ENCODE measurements around the gene TLE1.
"Not testable (repeated sequence)": the region's sequence is repeated elsewhere in the genome, so short reads cannot be mapped to it uniquely, and the experiment has no call there.

The TLE1 gene

DNA sequence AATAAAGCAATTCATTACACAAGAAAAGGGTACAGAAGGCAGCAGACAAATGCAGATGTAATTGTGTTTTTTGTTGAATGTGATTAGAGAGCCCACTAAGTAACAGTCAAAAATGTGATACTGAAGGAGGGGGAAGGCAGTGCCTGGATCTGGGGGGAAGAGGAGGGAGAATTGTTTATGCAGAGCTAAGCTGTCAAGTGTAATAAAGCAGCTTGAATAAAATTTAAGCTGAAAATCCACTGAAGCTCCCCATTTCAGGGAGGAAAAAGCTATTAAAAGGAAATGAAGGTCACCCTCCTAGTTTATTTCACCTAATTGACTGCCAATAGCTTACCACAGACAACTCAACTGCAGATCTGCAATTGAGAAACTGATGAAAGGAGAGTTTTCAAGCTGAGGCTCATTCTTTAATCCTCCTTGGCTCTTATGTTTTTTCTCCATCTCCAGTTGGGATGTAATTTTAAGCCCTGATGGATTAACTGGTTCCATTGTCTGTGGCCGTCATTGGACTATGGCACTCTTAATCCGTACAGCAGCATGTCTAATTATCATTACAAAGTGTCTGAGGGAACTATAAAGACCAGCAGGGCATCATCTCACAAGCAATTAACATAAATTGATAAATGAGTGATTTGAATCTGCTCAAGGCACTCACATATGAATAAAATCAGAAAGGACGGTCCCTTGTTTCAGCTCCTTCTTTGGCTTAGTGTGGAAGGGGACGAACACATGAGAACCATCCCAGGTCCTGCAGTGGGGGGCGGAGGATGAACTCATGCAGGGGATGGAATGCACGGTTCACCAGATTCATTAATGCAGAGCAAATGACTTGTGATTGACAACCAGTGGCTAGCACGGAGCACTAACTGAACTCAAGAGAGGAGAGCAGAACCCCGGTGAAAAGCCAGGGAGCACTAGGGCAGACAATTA, 38.5 kb downstream of the TLE1 start:
- no peaks in the 10 kb centered on the region for H3K9me3 ChIP-seq (ENCODE audit: insufficient read depth, low read depth, low read length)
- peaks cover 52% of the 10 kb centered on the region for H3K36me3 ChIP-seq (ENCODE audit: insufficient read depth, low read length)
- H3K9ac ChIP-seq (ENCODE audit: low read depth, low read length) = no peak overlapping the region
- no peak overlapping the region for H3K4me3 ChIP-seq (ENCODE audit: low read length)
- H3K27ac ChIP-seq (ENCODE audit: low read depth, low read length) = no peak overlapping the region; the same call in 1 of the 2 replicates
- peaks cover 76% of the 10 kb centered on the region for H3K4me1 ChIP-seq (ENCODE audit: insufficient read depth, low read length)
- no peaks in the 10 kb centered on the region for H3K27me3 ChIP-seq (ENCODE audit: insufficient read depth, low read length)
- WGBS = 68% methylated on average over 8 of the region's 8 CpGs

GRCh38 chr9:81649475-81650240, 39.7 kb downstream of the TLE1 start:
- H3K4me1 ChIP-seq (ENCODE audit: insufficient read depth, low read length) = peaks cover 77% of the 10 kb centered on the region
- no peaks in the 10 kb centered on the region for H3K9me3 ChIP-seq (ENCODE audit: insufficient read depth, low read depth, low read length)
- H3K27me3 ChIP-seq (ENCODE audit: insufficient read depth, low read length) = no peaks in the 10 kb centered on the region
- H3K9ac ChIP-seq (ENCODE audit: low read depth, low read length) = no peak overlapping the region
- H3K27ac ChIP-seq (ENCODE audit: low read depth, low read length) = peak overlapping the region; percentile 21; the same call in 1 of the 2 replicates
- peaks cover 52% of the 10 kb centered on the region for H3K36me3 ChIP-seq (ENCODE audit: insufficient read depth, low read length)
- WGBS = 56% methylated on average over 13 of the region's 13 CpGs
- H3K4me3 ChIP-seq (ENCODE audit: low read length) = no peak overlapping the region

DNA sequence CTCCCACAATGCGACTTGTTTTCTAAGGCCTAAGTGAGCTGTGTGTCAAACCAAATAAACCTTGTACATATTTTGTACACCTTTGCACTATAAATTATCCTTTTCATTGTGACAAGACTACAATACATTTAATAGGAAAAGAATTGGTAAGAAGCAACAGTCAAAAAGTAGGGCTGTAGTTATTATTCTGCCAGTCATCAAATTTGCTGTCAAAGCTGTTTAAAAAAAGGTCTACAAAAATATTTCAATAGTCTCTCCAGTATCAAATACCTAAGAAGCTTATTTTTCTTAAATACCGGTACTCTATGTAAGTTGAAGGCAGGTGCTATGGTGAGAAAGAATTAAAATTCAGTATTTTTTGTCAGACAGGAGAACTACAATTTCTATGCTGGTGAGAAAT, 40.5 kb downstream of the TLE1 start:
- H3K9me3 ChIP-seq (ENCODE audit: insufficient read depth, low read depth, low read length) = no peaks in the 10 kb centered on the region
- H3K27me3 ChIP-seq (ENCODE audit: insufficient read depth, low read length) = no peaks in the 10 kb centered on the region
- H3K36me3 ChIP-seq (ENCODE audit: insufficient read depth, low read length) = peaks cover 53% of the 10 kb centered on the region
- peaks cover 75% of the 10 kb centered on the region for H3K4me1 ChIP-seq (ENCODE audit: insufficient read depth, low read length)
- no peak overlapping the region for H3K9ac ChIP-seq (ENCODE audit: low read depth, low read length)
- 85% methylated on average over 1 of the region's 2 CpGs for WGBS
- H3K4me3 ChIP-seq (ENCODE audit: low read length) = no peak overlapping the region
- peak overlapping the region; percentile 21; the same call in 1 of the 2 replicates for H3K27ac ChIP-seq (ENCODE audit: low read depth, low read length)

DNA sequence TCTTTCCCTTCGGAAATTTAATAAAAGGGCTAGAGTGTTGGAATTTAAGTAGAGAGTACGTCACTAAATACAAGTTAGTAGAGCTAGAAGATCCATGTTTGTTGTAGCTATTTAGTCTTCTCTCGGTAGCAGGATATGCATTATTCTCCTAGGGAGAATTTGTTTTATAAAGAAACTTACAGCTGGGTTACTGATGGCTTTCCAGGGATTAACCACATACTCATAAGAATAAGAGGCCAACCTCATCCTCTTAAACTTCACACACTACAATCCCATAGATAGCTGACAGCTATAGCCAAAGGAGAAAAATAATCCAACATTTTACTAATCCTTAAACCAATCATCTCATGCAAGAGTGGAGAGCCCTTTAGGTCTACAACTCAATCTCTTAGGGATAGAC, 43.0 kb downstream of the TLE1 start:
- 46% methylated on average over 3 of the region's 3 CpGs for WGBS
- H3K27me3 ChIP-seq (ENCODE audit: insufficient read depth, low read length) = no peaks in the 10 kb centered on the region
- H3K4me1 ChIP-seq (ENCODE audit: insufficient read depth, low read length) = peaks cover 56% of the 10 kb centered on the region
- H3K9me3 ChIP-seq (ENCODE audit: insufficient read depth, low read depth, low read length) = no peaks in the 10 kb centered on the region
- no peak overlapping the region for H3K4me3 ChIP-seq (ENCODE audit: low read length)
- H3K27ac ChIP-seq (ENCODE audit: low read depth, low read length) = peak overlapping the region; percentile 34; the same call in 1 of the 2 replicates
- H3K36me3 ChIP-seq (ENCODE audit: insufficient read depth, low read length) = peaks cover 39% of the 10 kb centered on the region
- H3K9ac ChIP-seq (ENCODE audit: low read depth, low read length) = no peak overlapping the region

GRCh38 chr9:81644513-81644912, 44.8 kb downstream of the TLE1 start:
- peaks cover 29% of the 10 kb centered on the region for H3K36me3 ChIP-seq (ENCODE audit: insufficient read depth, low read length)
- peaks cover 49% of the 10 kb centered on the region for H3K4me1 ChIP-seq (ENCODE audit: insufficient read depth, low read length)
- WGBS = 76% methylated on average over 6 of the region's 6 CpGs

DNA sequence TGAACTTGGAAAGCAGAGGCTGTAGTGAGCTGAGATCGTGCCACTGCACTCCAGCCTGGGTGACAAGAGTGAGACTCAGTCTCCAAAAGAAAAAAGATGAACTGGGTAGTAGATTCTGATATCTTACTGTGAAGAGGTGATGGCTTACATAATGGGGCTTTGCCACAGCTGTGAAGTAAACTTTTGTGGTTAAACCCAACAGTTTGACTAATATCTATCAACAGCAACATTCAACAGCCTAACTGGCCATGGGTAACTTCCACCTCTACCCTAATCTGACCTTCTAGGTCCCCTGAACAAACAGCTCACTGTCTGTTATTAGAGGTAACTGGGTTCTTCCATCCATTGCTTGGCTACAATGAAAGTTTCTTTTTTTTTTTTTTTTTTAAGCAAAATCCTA, 52.1 kb downstream of the TLE1 start:
- Histone ChIP-seq H3K9ac (ENCODE audit: low read depth, low read length) (no peak overlapping the region), H3K27ac (ENCODE audit: low read depth, low read length) (no peak overlapping the region), H3K4me1 (ENCODE audit: insufficient read depth, low read length) (peaks cover 31% of the 10 kb centered on the region), H3K9me3 (ENCODE audit: insufficient read depth, low read depth, low read length) (no peaks in the 10 kb centered on the region), H3K36me3 (ENCODE audit: insufficient read depth, low read length) (peaks cover 43% of the 10 kb centered on the region), H3K27me3 (ENCODE audit: insufficient read depth, low read length) (no peaks in the 10 kb centered on the region), H3K4me3 (ENCODE audit: low read length) (no peak overlapping the region)
- 98% methylated on average over 1 of the region's 1 CpG for WGBS

More at GRCh38 chr9:81644513-81644912, 44.8 kb downstream of the TLE1 start:
- not testable (repeated sequence) for H3K4me3 ChIP-seq (ENCODE audit: low read length); H3K27ac ChIP-seq (ENCODE audit: low read depth, low read length); H3K9ac ChIP-seq (ENCODE audit: low read depth, low read length); H3K27me3 ChIP-seq (ENCODE audit: insufficient read depth, low read length); H3K9me3 ChIP-seq (ENCODE audit: insufficient read depth, low read depth, low read length)

DNA sequence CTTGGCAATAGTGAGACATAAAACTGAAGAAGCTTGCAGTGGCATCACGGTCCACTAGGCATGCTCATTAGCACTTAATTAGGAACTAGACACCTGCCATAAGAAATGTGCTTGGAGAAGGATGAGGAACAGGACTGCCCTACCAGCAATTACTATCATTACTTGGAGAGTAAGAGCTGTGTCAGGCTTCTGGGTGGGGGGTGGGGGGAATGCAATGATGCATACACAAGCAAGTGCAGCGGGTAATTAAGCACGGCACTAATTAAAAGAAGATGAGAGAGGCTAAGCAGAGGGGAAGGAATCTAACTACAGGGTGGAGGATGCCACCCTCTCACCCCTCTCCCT, 53.1 kb downstream of the TLE1 start:
- Histone ChIP-seq H3K27me3 (ENCODE audit: insufficient read depth, low read length) (no peaks in the 10 kb centered on the region), H3K4me3 (ENCODE audit: low read length) (no peak overlapping the region), H3K4me1 (ENCODE audit: insufficient read depth, low read length) (peaks cover 29% of the 10 kb centered on the region), H3K36me3 (ENCODE audit: insufficient read depth, low read length) (peaks cover 53% of the 10 kb centered on the region), H3K27ac (ENCODE audit: low read depth, low read length) (no peak overlapping the region), H3K9ac (ENCODE audit: low read depth, low read length) (no peak overlapping the region), H3K9me3 (ENCODE audit: insufficient read depth, low read depth, low read length) (no peaks in the 10 kb centered on the region)
- 97% methylated on average over 3 of the region's 3 CpGs for WGBS

DNA sequence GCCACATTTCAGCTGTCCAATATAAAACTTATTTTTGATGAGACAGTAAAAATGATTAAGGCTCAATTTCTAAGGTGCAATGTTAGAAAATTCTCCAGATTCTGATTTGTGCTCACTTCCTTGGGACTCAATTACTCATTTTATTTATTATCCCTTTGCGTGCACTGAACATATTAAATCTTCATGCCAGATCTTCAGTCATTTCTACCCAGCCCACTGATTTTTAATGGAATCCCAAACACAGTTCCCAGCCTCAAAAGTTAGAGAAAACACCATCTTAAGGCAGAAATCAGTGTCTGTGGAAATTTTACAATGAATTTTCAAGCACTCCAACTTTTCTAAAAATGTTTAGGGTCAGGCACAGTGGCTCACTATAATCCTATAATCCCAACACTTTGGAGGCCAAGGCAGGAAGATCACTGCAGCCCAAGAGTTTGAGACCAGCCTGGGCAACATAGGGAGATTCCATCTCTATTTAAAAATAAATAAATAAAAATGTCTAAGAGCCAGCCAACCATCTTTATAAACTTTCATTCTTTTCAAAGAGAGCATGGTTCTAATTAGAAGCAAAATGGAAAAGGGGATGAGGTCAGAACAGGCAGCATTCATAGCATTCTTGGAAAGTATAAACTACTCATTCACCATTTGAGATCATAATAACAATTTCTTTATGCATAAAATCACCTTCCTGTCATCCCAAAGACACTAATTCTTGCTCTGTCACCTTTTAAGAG, 53.7 kb downstream of the TLE1 start:
- 98% methylated on average over 1 of the region's 1 CpG for WGBS
- H3K27me3 ChIP-seq (ENCODE audit: insufficient read depth, low read length) = no peaks in the 10 kb centered on the region
- peaks cover 58% of the 10 kb centered on the region for H3K36me3 ChIP-seq (ENCODE audit: insufficient read depth, low read length)
- no peak overlapping the region for H3K4me3 ChIP-seq (ENCODE audit: low read length)
- no peak overlapping the region for H3K27ac ChIP-seq (ENCODE audit: low read depth, low read length)
- no peak overlapping the region for H3K9ac ChIP-seq (ENCODE audit: low read depth, low read length)
- peaks cover 23% of the 10 kb centered on the region for H3K4me1 ChIP-seq (ENCODE audit: insufficient read depth, low read length)
- H3K9me3 ChIP-seq (ENCODE audit: insufficient read depth, low read depth, low read length) = no peaks in the 10 kb centered on the region

DNA sequence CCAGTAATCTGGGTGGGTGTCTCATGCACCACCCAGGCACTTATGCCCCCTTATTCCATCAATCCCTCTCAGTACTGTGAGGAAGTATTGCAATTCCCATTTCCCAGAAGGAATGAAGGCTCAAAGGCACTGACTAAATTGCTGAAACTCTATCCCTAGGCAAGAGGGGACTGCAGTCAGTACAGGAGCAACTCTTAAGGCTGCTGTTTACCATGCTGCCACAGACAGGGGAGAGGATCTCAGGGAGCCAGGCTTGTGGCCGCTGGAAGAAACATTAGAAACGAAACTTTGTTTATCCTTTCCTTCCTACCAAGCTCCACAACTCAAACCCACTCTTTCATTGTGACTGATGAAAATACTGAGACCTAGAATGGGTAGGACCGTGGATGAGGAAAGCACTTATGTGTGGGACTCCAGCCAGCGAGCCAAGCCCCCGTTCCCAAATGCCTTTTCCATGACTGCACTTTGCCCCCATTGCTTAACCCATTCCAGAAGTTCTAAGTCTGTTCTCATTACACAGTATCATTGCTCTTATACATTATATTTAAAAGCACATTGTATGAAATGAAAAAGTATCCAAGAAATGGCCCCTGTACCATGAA, 54.3 kb downstream of the TLE1 start:
- no peaks in the 10 kb centered on the region for H3K27me3 ChIP-seq (ENCODE audit: insufficient read depth, low read length)
- no peak overlapping the region for H3K4me3 ChIP-seq (ENCODE audit: low read length)
- H3K9ac ChIP-seq (ENCODE audit: low read depth, low read length) = no peak overlapping the region
- no peaks in the 10 kb centered on the region for H3K9me3 ChIP-seq (ENCODE audit: insufficient read depth, low read depth, low read length)
- WGBS = 89% methylated on average over 5 of the region's 5 CpGs
- H3K4me1 ChIP-seq (ENCODE audit: insufficient read depth, low read length) = peaks cover 19% of the 10 kb centered on the region
- H3K36me3 ChIP-seq (ENCODE audit: insufficient read depth, low read length) = peaks cover 56% of the 10 kb centered on the region
- no peak overlapping the region for H3K27ac ChIP-seq (ENCODE audit: low read depth, low read length)

DNA sequence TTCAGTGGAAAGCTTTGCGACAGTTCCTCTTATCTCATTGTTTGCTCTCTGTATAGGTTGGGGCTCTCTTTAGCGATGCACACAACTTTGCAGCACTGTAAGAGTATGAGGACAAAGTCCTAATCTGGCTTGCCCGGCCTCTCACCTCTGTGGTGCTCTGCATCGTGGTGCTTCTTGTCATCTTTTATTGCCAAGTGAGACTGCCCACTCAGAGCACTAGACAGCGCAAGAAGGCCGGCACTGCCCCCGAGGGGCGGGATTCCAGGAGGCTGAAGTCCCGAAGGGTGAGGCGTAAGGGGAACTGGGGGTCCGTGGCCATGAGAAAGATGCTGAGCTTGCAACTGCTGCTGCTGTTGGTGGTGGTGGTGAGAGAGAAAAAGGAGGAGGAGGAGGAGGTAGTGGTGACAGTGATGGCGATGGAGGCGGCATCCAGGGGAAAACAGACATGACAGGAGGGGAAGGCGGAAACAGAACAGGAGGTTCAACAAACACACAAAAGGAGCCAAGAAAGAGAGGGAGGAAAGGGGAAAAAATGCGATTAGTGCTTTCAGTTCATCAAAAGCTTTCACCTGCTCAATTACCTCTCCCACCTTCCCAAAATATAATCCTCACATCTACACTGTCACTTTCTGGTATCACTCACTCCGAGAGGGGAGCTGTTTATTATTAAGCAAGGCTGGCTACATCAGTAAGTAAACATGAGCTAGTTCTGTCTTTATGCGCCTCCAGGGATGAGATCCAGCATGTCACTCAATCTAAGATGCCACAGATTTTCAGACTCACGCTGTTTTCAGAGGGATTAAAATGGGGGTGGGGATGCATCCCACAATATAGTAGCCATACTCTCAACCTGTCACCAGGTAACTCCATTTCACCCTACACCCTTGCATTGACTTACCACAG, 55.1 kb downstream of the TLE1 start:
- H3K9ac ChIP-seq (ENCODE audit: low read depth, low read length) = no peak overlapping the region
- H3K9me3 ChIP-seq (ENCODE audit: insufficient read depth, low read depth, low read length) = no peaks in the 10 kb centered on the region
- peaks cover 19% of the 10 kb centered on the region for H3K4me1 ChIP-seq (ENCODE audit: insufficient read depth, low read length)
- 92% methylated on average over 16 of the region's 18 CpGs for WGBS
- no peak overlapping the region for H3K27ac ChIP-seq (ENCODE audit: low read depth, low read length)
- peaks cover 57% of the 10 kb centered on the region for H3K36me3 ChIP-seq (ENCODE audit: insufficient read depth, low read length)
- no peak overlapping the region for H3K4me3 ChIP-seq (ENCODE audit: low read length)
- no peaks in the 10 kb centered on the region for H3K27me3 ChIP-seq (ENCODE audit: insufficient read depth, low read length)

All from HUES64 (cell line).